ENCODE data around the gene REEP1. TPM values are rescaled to one million over a fixed set of nuclear protein-coding genes. Genes with fewer than 3 reads are reported as not detected.

Gene REEP1
- total and polyA plus RNA-seq, 2 of the 8 experiments (the other 6 are each of a cell fraction or from before 2014, with no cell fraction given): 0.74 to 1.5 TPM

DNA sequence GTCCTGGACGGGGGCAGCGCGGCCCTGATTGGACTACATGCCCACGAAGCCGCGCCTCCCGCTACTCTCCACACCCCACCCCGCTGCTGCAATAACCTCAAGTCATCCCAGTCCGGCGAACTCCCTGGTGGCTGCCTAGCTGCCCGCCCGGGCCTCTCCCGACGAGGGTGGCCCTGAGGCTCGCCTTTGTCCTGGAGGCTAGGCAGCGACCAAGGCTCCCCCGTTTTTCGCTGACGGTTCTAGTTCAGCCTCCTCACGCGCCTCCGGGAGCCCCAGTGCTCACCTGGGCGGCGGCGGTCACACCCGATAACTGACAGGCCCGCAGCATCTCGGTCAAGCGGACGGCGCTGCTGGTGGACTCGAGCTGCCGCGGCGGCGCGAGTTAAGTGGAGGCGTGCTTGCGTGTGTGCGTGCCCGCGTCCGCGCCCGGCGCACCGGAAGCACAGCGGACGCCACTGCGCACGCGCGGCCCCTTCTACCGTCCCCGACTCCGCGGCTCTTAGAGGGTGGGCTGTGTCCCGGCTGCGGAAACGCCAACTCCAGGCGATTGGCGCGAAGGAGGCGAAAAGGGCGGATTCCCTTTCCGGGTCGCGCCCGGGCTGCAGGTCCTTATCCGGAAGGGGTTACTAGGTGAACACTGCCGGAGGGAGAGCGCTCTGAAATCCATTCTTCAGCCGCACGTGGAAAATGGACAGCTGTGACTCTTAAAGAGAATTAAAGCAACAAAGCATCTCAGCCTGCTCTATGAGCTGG, 142.2 kb downstream of the REEP1 start, which contains the start of gene IMMT (continued):
- TF ChIP-seq KDM1A (IDR thresholded peaks at IDR 0.05; ENCODE audit: borderline replicate concordance, low read length) (no peak), SP1 (IDR thresholded peaks at IDR 0.05; ENCODE audit: low read depth, low read length) (0 out of 2 replicates have a peak, but pooled peaks have one; percentile 47), RXRA (IDR thresholded peaks at IDR 0.05; ENCODE audit: insufficient read depth, low read depth, low read length) (no peak), PHF8 (conservative IDR thresholded peaks at IDR 0.05; ENCODE audit: low read depth, low read length) (peak; percentile 98), CHD1 (IDR thresholded peaks at IDR 0.05; ENCODE audit: low read depth, low read length) (no peak; the same call in 1 of the 2 replicates), SP2 (IDR thresholded peaks at IDR 0.05; ENCODE audit: low read length) (no peak), CHD2 (IDR thresholded peaks at IDR 0.05; ENCODE audit: low read length) (0 out of 2 replicates have a peak, but pooled peaks have one; percentile 10), GABPA (IDR thresholded peaks at IDR 0.05; ENCODE audit: borderline replicate concordance, insufficient read depth, low read length) (peak; percentile 81; the same call in 1 of the 2 replicates), POLR2A (IDR thresholded peaks at IDR 0.05; ENCODE audit: control extremely low read depth in 1 of 2, low read depth in 2 of 2, low read length in 2 of 2) (peak; percentile 72 to 85; a peak in 2 of 3 replicates), SIN3A (conservative IDR thresholded peaks at IDR 0.05 in 1 of 2, IDR thresholded peaks at IDR 0.05 in 1 of 2; ENCODE audit: low read depth in 1 of 2, low read length in 2 of 2) (peak; percentile 93; a peak in 2 of 4 replicates), POLR2AphosphoS5 (IDR thresholded peaks at IDR 0.05; ENCODE audit: low read depth, low read length) (peak; percentile 88), TBP (IDR thresholded peaks at IDR 0.05; ENCODE audit: low read depth, low read length) (peak; percentile 42; the same call in 1 of the 2 replicates), SP4 (IDR thresholded peaks at IDR 0.05; ENCODE audit: low read length) (no peak), NRF1 (IDR thresholded peaks at IDR 0.05; ENCODE audit: low read depth, low read length) (peak; percentile 79), ASH2L (IDR thresholded peaks at IDR 0.05; ENCODE audit: low read length) (peak; percentile 90), TAF1 (IDR thresholded peaks at IDR 0.05; ENCODE audit: low read depth, low read length) (peak; percentile 90), BACH1 (IDR thresholded peaks at IDR 0.05; ENCODE audit: low read length) (peak; percentile 26; the same call in 1 of the 2 replicates), TAF7 (optimal IDR thresholded peaks at IDR 0.05; ENCODE audit: borderline replicate concordance, low read depth, low read length) (peak; percentile 54)
- TF ChIP-seq, protein P1, sequence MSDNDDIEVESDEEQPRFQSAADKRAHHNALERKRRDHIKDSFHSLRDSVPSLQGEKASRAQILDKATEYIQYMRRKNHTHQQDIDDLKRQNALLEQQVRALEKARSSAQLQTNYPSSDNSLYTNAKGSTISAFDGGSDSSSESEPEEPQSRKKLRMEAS (IDR thresholded peaks at IDR 0.05): peak; percentile 49; the same call in 1 of the 2 replicates

All from H1 (cell line).